Measurements from ENCODE around the gene CDH16.
"Not testable (repeated sequence)": the region's sequence is repeated elsewhere in the genome, so short reads cannot be mapped to it uniquely, and the experiment has no call there.

The CDH16 gene

DNA sequence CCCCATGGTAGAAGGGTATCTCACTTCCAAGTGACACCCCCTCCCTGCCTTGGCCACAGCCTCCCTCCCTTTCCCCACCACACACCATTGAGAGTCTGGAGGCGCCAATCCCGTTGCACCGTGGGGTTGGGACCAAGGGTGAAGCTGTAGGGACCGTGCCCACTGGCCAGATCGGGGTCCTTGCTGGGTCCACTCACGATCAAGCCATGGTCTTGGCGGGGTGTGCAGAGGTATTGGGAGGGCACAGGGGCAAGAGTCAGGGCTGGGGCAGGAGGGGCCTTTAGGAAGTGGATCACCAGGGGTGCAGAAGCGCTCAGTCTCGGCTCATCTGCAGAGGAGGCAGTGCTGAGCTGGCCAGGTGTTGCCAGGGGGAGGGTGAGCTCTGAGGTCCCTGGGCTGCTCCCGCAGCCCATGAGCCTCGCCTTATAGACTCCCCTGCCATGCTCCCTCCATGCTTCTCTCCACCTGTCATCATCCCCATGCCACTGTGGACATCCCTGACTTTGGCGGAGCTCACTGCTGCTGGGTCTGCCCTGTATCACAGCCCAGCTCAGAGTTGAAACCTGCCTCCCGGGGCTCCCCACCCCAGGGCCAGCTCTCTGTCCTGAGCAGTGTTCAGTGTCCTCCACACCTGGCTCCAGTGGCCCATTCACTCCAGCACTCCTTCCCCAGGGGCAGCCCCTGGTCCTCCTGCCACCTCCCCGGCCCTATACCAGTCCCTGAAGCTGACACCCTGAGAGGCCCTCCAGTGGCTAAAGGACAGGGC lies 8.3 kb downstream of the CDH16 start:
- no peak for DNase-seq

- DNase-seq, result no peak
Observed at GRCh38 chr16:66908762-66909559, 9.7 kb downstream of the CDH16 start.

GRCh38 chr16:66908116-66908515 lies 10.6 kb downstream of the CDH16 start:
- DNase-seq, result no peak

DNA sequence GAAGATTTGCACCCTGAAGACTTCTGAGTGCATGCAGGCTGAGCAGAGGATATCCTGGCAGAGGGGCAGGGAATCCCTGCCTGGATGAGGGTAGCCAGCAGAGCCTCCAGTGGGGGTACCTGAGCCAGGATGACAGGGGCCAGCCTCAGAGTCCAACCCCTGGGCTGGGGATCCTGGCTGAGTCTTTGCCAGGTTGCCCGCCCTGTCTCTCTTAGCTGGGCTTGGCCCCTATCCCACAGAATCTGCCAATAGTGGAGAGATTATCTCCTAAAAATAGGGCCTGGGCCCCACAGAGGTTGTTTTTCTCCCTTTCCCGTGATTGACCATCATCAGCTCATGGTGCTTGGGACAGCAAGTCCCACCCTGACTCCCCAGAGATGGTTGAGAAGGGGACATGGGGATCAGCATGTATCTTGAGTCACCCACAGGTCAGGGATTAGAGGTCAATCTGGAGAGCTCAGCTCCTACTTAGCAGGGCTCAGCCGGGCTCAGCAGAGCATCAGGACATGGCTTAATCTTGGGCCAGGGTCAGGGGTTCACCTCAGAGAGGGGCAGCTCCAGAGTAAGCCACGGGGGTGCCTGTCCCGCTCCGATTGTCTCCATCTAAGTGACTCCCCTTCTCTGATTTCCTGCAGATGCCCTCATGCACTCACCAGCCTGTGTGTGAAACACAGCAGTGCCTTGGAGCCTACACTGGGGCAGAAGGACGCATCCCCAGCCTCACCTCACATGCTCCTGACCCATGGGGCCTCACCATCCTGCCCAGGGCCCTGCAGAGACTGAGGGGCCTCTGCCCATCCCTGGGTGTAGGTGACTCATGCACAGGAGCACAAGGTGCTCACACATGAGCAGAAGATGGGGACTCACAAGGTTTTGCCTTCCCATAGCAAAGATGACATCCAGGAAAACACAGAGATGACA lies 11.5 kb downstream of the CDH16 start:
- no peak for DNase-seq

DNA sequence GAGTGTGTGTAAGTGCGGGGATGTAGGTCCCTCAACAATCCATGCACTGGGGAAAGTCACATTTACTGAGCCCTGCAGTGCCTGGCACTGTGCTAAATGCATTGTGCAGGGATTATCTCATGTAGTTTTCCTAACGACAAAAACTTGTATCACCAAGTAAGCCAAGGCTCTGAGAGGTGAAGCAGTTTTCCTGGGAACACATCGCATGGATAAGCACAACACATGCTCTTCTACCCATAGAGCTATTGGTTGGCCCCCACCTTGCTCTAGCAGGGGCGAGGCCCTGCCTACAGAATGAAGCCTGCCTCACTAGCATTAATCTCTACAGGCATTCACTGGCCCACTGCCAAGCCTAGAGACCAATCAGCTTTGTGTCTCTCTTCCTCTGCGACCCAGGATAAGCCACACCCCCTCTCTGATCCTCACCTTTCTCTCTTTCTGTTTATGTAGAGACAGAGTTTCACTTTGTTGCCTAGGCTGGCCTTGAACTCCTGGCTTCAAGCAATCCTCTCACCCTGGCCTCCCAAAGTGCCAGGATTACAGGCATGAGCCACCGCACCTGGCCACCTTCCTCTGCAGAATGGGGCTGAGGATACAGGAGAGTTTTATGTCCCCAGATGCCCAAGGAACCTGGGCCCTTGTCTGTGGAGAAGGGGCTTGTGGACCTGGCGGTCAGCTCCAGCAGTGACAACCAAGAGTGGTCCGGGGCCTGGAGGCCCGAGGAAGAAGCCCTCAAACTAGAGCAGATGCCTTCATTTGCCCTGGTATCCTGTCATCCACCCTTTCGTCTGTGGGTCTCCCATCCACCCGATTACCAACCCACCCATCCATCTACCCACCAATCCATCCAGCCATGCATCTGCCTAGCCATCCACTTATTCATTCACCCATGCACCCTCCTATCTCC lies 12.8 kb downstream of the CDH16 start:
- no peak for DNase-seq

- DNase-seq, result no peak
Observed at GRCh38 chr16:66904846-66905632, 13.6 kb downstream of the CDH16 start.

GRCh38 chr16:66904428-66904845 lies 14.2 kb downstream of the CDH16 start:
- no peak for DNase-seq

- DNase-seq, result no peak
Observed at GRCh38 chr16:66903544-66904427, 14.9 kb downstream of the CDH16 start.

DNA sequence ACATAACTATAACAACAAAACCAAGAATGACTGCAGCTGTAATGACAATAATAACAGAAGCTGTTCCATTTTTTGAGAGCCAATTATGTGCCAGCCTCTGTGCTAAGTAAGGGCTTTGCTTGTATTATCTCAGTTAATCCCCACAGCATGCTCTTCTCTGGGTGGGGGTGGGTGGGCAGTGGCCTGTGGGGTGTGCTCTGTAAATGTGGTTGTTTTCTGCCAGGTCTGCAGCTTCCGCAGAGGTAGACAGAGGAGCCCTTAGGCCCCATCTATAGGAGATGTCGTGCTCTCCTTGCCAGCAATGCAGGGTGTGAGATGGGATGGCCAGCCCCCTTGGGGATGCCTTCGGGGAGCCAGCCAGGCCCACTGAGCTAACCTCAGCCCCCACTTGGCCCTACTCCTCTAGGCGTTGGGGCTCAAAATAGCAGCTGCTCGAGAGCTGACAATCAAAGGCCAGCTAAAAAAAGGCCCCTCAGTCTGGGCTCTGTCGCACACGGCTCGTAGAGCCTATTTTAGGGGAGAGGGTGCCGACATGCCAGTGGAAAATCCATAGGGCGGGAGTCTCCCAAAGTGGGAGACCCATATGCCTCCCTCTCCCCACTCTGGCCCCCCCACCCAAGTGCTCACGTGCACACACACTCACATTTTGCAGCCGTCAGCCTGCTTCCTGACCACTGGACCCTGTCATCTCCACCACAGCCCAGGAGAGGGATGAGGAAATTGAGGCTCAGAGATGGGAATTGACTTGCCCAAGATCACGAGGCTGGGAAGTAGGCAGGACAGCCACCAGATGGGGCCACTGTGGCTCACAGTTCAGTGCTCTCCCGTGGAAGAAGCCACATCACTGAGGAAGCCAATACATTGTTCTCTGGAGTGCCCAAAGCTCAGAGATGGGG lies 15.8 kb downstream of the CDH16 start:
- no peak for DNase-seq

- DNase-seq, result no peak
Observed at GRCh38 chr16:66901626-66902025, 17.1 kb downstream of the CDH16 start.

- no peak for DNase-seq
Observed at GRCh38 chr16:66900721-66901441, 17.8 kb downstream of the CDH16 start.

GRCh38 chr16:66899945-66900710 lies 18.6 kb downstream of the CDH16 start:
- peak in 1 of 2 experiments; percentile 57 for DNase-seq

GRCh38 chr16:66899310-66899944 lies 19.3 kb downstream of the CDH16 start:
- no peak for DNase-seq

DNA sequence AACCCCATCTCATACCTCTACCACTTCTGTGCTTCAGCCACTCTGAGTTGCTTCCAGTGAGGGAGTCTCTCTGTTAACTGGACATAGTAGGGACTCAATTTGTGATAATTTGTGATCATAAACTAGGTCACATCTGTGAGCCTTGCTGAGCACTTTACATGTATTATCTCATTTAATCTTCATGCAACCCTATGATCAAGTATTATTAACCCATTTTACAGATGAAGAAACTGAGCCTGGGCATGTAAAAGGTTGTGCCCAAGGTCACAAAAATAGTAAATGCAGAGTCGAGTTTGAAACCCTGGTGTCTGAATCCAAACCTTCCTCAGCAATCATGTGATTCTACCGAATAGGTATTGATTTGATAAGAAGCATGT lies 19.8 kb downstream of the CDH16 start:
- DNase-seq, result no peak

- DNase-seq, result peak in 1 of 2 experiments; percentile 21
Observed at GRCh38 chr16:66898207-66898606, 20.5 kb downstream of the CDH16 start.

DNA sequence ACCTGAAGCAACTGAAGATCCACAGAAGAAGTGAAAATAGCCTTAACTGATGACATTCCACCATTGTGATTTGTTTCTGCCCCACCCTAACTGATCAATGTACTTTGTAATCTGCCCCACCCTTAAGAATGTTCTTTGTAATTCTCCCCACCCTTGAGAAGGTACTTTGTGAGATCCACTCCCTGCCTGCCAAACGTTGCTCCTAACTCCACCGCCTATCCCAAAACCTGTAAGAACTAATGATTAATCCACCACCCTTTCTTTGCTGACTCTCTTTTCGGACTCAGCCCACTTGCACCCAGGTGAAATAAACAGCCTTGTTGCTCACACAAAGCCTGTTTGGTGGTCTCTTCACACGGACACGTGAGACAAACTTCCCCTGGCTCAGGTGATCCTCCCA lies 22.0 kb downstream of the CDH16 start:
- not testable (repeated sequence) for DNase-seq

- no peak for DNase-seq
Observed at GRCh38 chr16:66895999-66896398, 22.7 kb downstream of the CDH16 start.
